GM21447 (cell line): Measurements from ENCODE around the gene THEMIS2.
"Not testable (repeated sequence)": the region's sequence is repeated elsewhere in the genome, so short reads cannot be mapped to it uniquely, and the experiment has no call there.

ENCODE experiments used
- ATAC-seq: cut with Tn5 transposase; IDR thresholded peaks from one replicate; pipeline ENCODE4 v1.9.1; 2021; ENCODE audit not compliant: unreplicated experiment

THEMIS2 gene

DNA sequence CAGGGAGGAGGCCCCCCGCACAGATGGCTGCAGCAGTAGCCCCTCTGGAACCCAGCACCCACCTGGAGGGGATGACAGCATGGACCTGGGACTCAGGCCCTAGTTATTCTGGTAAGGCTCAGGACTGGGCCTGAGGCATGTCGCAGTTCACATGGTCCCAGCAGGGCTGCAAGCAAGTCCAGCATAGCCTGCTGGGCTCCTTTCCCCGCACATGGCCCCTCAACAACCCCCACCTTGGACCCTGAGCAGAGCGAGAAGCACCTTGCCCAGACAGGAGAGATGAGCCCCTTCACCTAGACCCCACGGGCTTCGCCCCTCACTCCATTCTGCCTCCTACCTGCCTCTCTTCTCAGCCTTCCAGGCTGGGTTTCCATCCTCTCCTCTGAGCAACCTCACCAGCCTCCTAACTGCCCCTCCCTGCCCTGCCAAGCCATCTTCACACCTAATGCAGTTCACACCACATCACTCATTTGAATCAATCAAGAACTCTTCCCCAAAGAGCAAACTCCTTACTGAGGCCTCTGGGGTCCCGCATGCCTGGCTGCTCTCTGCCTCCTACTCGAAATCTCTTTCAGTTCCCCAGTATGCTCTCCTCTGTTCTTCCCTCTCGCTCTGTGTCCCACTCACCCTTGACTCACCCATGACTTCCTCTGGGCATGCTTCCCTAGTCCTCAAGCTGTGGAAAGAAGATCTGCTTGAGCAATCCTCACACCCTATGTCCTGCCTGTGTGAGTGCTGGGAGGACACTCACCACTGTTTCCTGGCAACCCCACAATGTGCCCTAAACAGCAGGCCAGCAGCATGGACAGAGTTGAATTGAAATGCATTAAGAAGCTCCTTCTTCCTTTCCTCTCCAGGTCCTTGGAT is 9.4 kb upstream of the THEMIS2 start:
- ATAC-seq, result no peak

DNA sequence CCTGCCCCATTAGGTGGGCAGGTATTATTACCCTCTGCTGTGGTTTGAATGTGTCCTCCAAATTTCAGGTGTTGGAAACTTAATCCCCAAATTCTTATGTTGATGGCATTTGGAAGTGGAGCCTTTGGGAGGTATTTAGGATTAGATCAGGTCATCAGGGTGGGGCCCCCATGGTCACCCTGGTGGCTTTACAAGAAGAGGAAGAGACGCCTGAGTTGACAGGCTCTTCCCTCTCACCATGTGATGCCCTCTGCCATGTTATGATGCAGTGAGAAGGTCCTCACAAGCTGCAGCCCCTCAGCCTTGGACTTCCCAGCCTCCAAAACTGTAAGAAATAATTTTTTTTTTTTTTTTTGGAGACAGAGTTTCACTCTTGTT is 8.8 kb upstream of the THEMIS2 start:
- ATAC-seq, result no peak

- ATAC-seq, result no peak
These were observed 8.0 kb upstream of the THEMIS2 start for GRCh38 chr1:27864264-27864895.

- no peak for ATAC-seq
These were observed 6.5 kb upstream of the THEMIS2 start for GRCh38 chr1:27865821-27866220.

GRCh38 chr1:27868556-27868931 is 3.8 kb upstream of the THEMIS2 start:
- no peak for ATAC-seq

GRCh38 chr1:27868932-27869718 is 3.2 kb upstream of the THEMIS2 start:
- no peak for ATAC-seq

DNA sequence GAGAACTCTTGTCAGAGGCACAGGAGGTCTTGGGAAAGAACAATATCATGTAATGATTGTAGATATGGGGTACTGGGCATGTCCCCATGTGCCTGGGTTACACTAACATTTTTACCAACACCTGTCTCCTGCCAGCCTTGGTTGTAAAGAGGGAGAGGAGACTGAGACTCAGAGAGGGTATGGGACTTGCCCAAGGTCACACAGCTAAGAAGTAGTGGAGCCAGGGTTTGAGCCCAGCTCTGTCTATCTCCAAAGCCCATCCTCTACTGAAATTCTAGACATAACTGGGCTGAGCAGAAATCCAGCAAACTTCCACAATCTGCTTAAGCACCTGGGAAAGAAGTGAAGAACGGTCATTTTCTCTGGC is 2.6 kb upstream of the THEMIS2 start:
- ATAC-seq, result no peak

DNA sequence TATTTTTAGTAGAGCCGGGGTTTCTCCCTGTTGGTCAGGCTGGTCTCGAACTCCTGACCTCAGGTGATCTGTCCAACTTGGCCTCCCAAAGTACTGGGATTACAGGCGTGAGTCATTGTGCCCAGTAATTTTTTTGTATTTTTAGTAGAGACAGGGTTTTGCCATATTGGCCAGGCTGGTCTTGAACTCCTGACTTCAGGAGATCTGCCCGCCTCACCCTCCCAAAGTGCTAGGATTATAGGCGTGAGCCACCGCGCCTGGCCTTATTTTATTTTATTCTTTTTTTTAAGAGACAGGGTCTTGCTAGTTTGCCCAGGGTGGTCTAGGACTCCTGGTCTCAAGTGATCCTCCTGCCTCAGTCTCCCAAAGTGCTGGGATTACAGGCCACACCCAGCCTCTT is 1.3 kb upstream of the THEMIS2 start:
- ATAC-seq, result not testable (repeated sequence)

DNA sequence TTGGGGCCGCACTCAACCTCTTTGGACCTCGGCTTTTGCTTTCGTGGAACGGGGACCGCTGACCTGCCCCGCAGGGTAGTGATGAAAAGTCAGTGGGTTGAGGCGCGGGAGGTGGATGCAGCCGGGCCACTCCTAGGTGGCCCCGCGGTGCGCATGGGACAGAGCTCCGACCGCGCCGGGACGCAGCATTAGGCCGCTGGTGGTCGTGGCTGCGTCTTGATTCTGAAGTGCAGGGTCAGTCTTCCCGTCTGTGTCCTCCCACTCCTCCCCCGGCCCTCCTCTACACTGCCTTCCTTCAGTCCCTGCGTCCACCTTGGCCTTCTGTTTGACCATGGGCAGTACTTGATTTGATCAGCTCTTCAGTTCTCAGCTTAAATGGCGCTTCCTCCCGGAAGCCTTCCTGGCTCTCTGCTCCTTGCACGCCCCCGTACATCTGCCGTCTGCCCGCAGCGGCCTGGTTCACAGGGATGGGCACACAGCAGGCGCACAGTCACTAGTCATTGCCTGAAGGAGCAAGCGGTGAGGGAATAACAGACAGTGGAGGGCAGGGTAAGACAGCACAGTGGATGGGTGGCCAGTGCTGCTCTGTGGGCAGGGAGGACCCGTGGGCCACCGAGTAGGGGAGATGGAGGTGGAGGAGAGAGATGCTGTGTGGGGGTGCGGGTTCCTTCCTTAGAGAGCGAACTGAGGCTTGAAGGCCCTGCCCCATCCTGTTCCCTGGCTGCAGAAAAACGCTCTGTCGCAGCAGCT is 633 bp downstream of the THEMIS2 start:
- ATAC-seq, result no peak

GRCh38 chr1:27873671-27874384 is 1.5 kb downstream of the THEMIS2 start:
- no peak for ATAC-seq

GRCh38 chr1:27876341-27877114 is 4.2 kb downstream of the THEMIS2 start:
- no peak for ATAC-seq

GRCh38 chr1:27877115-27877416 is 4.7 kb downstream of the THEMIS2 start:
- ATAC-seq, result no peak

GRCh38 chr1:27878039-27878438 is 5.7 kb downstream of the THEMIS2 start:
- ATAC-seq, result no peak

- ATAC-seq, result no peak
These were observed 6.5 kb downstream of the THEMIS2 start for GRCh38 chr1:27878787-27879335.

DNA sequence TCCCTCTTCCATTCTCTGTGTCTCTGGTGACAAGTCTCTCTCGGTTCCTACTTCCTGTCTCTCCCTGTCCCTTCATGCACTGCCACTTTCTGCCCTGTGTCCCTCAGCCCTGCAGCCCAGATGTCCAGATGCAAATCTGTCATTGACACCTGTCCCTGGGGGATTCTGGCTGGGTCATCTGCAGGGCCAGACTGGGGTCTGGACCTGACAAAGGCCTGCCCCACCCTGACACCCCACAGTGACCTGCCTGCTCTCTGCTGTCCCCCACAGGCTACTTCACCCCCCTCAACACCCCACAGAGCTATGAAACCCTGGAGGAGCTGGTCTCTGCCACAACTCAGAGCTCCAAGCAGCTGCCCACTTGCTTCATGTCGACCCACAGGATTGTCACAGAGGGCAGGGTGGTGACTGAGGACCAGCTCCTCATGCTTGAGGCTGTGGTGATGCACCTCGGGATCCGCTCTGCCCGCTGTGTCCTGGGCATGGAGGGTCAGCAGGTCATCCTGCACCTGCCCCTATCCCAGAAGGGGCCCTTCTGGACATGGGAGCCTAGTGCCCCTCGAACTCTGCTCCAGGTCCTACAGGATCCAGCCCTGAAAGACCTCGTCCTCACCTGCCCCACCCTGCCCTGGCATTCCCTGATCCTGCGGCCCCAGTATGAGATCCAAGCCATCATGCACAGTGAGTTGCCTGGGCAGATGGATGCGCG is 7.2 kb downstream of the THEMIS2 start:
- ATAC-seq, result no peak

GRCh38 chr1:27882543-27882903 is 10.2 kb downstream of the THEMIS2 start:
- no peak for ATAC-seq

- no peak for ATAC-seq
These were observed 11.2 kb downstream of the THEMIS2 start for GRCh38 chr1:27883536-27883935.

GRCh38 chr1:27884006-27884954 is 11.9 kb downstream of the THEMIS2 start:
- peak; percentile 37 for ATAC-seq
